Fibroblast of the aortic adventitia (primary cell): ENCODE data around the gene ZNF546. TPM values are rescaled to one million over a fixed set of nuclear protein-coding genes. Genes with fewer than 3 reads are reported as not detected.
"Not testable (repeated sequence)": the region's sequence is repeated elsewhere in the genome, so short reads cannot be mapped to it uniquely, and the experiment has no call there.

Source experiments
- DNase-seq: peaks from one replicate; pipeline ENCODE4 v3.0.0-alpha.2; 2010; ENCODE audit warnings: low read depth
- H3K4me3 ChIP-seq: 2 replicates; pipeline ENCODE4 v1.5.1; 2011; ENCODE audit warnings: low read depth, mild to moderate bottlenecking, control low read depth, low read length, moderate library complexity
- total RNA-seq: library from RNA; depleted of rRNA; stranded (reverse); fragments of >200 nt; gene quantifications from 2 replicates; pipeline ENCODE4 v1.2.3, GENCODE V29; 2012; ENCODE audit warnings: low replicate concordance
- TF ChIP-seq, protein P1 (sequence below): IDR thresholded peaks from 2 replicates; pipeline ENCODE4 v1.5.1; 2011; ENCODE audit warnings: mild to moderate bottlenecking, low read length, control low read depth, inconsistent platforms; ENCODE audit not compliant: insufficient read depth

The ZNF546 gene
- total RNA-seq = 7.1 and 9.7 TPM in 2 replicates

DNA sequence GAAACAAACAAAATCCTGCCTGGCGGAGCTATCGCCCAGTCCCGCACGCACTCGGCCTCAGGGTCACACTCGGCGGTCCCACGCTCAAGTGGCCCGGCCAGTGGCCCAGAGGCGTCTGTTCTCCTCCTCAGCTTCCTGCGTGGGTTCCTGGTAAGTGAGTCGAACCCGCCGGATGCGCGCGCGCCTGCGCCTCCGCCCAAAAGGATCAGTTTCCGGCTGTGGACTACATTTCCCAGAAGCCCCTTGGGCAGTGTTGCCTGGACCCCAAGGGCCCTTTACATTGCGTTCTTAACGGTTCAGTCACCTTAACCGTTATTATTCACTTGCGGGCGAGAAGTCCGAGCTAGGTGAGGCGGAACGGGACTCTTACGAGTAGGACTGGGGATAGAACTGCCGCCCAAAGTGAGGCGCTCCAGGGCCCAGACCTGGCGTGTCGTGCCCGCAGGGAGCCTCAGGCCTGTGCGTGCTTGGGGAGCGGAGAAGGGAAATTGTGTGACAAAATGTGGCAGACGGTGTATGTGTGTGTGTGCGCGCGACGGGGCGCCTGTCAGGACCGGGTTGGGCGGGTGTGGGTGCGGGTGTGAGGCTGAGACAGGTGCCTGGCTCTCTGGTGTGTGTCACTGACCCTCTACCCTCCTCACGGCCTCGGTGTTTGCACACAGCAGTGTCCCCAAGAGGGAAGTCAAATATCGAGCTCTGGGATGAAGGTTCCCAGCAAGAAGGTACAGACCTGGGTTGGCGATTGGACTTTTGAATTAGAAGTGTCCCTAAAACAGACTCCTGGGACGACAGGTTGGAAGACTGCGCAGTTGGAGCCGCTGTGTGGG, at the start of gene ZNF546:
ZNF546 (plus strand) TSS at position 250 of the 827 bp plus-strand sequence. CDS start 1,267 bp downstream, outside the sequence.
- TF ChIP-seq, protein P1, sequence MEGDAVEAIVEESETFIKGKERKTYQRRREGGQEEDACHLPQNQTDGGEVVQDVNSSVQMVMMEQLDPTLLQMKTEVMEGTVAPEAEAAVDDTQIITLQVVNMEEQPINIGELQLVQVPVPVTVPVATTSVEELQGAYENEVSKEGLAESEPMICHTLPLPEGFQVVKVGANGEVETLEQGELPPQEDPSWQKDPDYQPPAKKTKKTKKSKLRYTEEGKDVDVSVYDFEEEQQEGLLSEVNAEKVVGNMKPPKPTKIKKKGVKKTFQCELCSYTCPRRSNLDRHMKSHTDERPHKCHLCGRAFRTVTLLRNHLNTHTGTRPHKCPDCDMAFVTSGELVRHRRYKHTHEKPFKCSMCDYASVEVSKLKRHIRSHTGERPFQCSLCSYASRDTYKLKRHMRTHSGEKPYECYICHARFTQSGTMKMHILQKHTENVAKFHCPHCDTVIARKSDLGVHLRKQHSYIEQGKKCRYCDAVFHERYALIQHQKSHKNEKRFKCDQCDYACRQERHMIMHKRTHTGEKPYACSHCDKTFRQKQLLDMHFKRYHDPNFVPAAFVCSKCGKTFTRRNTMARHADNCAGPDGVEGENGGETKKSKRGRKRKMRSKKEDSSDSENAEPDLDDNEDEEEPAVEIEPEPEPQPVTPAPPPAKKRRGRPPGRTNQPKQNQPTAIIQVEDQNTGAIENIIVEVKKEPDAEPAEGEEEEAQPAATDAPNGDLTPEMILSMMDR = no peak
- peak; percentile 91 for DNase-seq
- H3K4me3 ChIP-seq = peak within 1 kb of the TSS; percentile 91

DNA sequence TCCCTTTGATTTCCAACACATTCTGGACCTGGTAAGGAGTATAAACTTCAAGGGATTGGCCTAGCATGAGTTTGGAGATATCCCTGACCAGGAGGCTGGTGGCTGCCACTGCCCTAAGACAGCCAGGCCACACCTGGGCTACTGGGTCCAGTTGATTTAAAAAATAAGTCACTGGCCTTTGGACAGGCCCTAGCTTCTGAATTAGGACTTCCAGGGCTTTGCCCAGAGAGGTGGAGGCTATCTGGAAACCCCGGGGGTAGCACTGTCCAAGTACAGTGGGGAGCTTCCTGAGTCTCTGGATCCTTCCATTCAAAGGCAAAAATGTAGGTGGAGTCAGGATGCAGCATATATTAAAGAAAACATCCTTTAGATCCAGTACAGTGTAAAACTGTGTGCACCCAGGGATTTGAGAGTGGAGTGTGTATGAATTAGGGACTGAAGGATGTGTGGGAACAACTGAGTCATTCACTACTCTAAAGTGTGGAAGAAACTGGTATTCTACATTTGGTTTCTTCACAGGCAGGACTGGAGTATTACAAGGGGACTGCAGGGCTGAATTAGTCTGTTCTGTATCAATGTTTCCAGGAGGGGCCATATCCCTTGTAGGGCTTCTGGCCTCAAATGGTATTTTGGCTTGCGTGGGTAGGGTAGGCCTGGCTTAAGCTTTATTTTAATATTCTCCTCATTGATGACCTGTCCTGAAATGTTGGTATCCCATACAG, 47.7 kb upstream of the ZNF546 start:
- TF ChIP-seq, protein P1 = no peak
- no peak for DNase-seq
- no peak overlapping the region for H3K4me3 ChIP-seq

DNA sequence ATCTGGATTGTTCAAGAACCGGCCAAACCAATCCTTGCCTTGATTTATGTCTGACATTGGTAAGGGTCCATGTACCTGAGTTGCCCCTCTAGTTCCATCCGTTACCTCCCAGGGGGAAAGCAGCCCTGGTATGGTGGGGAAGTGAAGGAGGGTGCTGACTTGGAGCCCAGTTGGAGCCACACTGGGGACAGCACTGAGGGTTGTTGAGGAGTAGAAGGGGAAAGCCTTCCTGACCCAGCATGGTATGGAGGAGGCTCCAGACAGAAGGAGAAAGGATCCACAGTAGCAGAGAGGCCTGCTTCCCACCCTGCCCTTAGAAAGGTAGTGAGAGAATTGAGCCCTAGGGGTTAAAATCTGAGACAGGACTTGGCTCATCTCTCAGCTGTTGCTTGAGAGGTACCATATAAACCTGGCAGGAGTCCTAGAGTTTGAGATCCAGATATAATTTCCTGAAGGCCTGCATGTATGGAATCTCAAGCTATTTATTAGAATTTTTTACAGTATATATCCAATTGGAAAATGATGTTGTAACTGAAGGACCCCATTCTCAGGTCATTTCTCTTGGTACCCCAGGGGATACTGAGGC, 45.7 kb upstream of the ZNF546 start:
- H3K4me3 ChIP-seq = no peak overlapping the region
- no peak for DNase-seq
- TF ChIP-seq, protein P1 = no peak

DNA sequence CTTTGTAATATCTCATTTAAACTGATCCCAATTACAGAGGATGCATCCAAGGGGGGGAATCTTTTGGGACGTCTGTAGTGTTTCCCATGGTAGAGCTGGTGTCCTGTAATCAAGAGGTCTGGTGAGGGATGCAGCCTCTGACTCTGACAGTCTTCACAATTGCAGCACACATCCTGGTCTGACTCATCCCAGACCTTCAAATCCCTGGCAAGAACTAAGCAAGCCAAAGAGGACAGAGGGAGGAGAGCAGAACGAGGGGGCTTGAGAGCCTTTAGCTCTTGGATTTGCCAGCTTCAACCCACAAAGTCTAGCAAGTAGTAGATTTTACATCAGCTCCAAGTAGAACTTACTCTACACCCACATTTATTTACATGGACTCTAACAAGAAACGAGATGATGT, 45.2 kb upstream of the ZNF546 start:
- H3K4me3 ChIP-seq = no peak overlapping the region
- TF ChIP-seq, protein P1 = no peak
- DNase-seq = peak; percentile 25

DNA sequence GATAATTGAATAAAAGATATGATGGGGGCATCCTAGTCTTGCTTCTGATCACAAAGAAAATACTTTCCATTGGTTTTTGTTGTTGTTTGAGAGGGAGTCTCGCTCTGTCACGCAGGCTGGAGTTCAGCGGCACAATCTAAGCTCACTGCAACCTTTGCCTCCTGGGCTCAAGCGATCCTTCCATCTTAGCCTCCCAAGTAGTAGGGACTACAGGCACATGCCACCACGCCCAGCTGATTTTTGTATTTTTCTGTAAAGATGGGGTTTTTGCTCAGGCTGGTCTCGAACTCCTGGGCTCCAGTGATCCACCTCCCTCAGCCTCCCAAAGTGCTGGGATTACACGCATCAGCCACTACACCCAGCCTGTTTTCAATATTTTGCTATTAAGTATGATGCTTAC, 42.9 kb upstream of the ZNF546 start:
- DNase-seq = no peak
- TF ChIP-seq, protein P1 = no peak
- H3K4me3 ChIP-seq = no peak overlapping the region

DNA sequence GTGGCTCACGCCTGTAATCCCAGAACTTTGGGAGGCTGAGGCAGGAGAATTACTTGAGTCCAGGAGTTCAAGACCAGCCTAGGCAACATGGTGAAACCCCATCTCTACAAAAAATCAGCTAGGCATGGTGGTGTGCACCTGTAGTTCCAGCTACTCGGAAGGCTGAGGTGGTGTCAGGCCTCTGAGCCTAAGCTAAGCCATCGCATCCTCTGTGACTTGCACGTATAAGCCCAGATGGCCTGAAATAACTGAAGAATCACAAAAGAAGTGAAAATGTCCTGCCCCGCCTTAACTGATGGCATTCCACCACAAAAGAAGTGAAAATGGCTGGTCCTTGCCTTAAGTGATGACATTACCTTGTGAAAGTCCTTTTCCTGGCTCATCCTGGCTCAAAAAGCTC, 39.0 kb upstream of the ZNF546 start:
- not testable (repeated sequence) for H3K4me3 ChIP-seq, DNase-seq

DNA sequence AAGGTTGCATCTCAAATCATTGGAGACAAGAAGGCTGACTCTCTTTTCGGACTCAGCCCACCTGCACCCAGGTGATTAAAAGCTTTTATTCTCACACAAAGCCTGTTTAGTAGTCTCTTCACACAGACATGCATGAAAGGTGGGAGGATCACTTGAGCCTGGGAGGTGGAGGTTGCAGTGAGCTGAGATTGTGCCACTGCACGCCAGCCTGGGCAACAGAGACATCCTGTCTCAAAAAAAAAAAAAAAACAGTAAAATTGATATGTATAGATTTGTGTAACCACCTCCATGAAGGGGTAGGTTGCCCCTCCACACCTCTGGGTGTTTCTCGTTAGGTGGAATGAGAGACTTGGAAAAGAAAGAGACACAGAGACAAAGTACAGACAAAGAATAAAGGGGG, 37.9 kb upstream of the ZNF546 start:
- not testable (repeated sequence) for H3K4me3 ChIP-seq, DNase-seq

DNA sequence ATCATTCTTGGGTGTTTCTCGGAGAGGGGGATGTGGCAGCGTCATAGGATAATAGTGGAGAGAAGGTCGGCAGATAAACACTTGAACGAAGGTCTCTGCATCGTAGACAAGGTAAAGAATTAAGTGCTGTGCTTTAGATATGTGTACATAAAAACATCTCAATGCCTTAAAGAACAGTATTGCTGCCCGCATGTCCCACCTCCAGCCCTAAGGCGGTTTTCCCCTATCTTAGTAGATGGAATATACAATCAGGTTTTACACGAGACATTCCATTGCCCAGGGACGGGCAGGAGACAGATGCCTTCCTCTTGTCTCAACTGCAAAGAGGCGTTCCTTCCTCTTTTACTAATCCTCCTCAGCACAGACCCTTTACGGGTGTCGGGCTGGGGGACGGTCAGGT, 37.5 kb upstream of the ZNF546 start:
- not testable (repeated sequence) for H3K4me3 ChIP-seq, DNase-seq
